Measurements from ENCODE around the gene LAMA2.

DNA sequence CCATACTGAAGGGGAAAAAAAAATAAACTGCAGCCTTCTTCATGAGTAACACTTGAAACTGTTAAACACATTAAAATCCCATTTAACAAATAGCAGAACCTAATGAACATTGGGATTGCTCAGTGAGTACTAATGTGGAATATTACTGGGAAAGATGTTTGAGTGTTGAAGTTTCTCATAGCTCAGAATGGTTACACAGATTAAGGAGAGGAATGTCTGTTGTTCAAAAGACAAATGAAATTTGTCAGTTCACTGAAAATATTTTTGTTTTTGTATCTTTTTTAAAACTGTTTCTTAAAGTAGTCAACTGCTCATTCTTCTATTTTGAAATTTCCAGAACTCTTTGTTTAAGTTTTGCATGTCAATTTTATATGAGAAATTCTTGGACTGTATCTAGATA, 374.3 kb downstream of the LAMA2 start:
- TF ChIP-seq, protein P1, sequence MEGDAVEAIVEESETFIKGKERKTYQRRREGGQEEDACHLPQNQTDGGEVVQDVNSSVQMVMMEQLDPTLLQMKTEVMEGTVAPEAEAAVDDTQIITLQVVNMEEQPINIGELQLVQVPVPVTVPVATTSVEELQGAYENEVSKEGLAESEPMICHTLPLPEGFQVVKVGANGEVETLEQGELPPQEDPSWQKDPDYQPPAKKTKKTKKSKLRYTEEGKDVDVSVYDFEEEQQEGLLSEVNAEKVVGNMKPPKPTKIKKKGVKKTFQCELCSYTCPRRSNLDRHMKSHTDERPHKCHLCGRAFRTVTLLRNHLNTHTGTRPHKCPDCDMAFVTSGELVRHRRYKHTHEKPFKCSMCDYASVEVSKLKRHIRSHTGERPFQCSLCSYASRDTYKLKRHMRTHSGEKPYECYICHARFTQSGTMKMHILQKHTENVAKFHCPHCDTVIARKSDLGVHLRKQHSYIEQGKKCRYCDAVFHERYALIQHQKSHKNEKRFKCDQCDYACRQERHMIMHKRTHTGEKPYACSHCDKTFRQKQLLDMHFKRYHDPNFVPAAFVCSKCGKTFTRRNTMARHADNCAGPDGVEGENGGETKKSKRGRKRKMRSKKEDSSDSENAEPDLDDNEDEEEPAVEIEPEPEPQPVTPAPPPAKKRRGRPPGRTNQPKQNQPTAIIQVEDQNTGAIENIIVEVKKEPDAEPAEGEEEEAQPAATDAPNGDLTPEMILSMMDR (IDR thresholded peaks at IDR 0.05) = no peak
- TF ChIP-seq POLR2A (IDR thresholded peaks at IDR 0.05) = no peak
